Heart left ventricle (tissue), 16 donors: ENCODE data around the gene CFTR. TPM values are rescaled to one million over a fixed set of nuclear protein-coding genes. Genes with fewer than 3 reads are reported as not detected.

Source experiments
- ATAC-seq, 4 donors: fragments of 200-7000 bp; cut with Tn5 transposase; one replicate each; pipeline ENCODE4 v1.9.1; 2020 to 2022; ENCODE audit warnings: moderate library complexity in 4 of 4, mild to moderate bottlenecking in 3 of 4, moderate number of reproducible peaks in 1 of 4
- DNase-seq, 5 donors: peaks; one replicate each; pipeline ENCODE4 v3.0.0-alpha.2; 2020
- H3K27ac ChIP-seq, 12 donors: fragments of 200-600 bp; sonication (generic) in 4 of 12; one replicate each; pipeline versions ENCODE4 v1.5.0 to v1.8.0; 2016 to 2022; ENCODE audit warnings: mild to moderate bottlenecking in 2 of 12
- H3K27me3 ChIP-seq, 9 donors: fragments of 200-600 bp; sonication (generic) in 2 of 9; one replicate each; pipeline versions ENCODE4 v1.5.1 to v1.8.0; 2016 to 2022; ENCODE audit warnings: mild to moderate bottlenecking in 3 of 9
- H3K36me3 ChIP-seq, 9 donors: fragments of 200-600 bp; sonication (generic) in 2 of 9; one replicate each; pipeline versions ENCODE4 v1.5.0 to v1.8.0; 2018 to 2022; ENCODE audit warnings: mild to moderate bottlenecking in 2 of 9
- H3K4me1 ChIP-seq, 12 donors: fragments of 200-600 bp; sonication (generic) in 4 of 12; one replicate each; pipeline versions ENCODE4 v1.5.0 to v1.8.0; 2016 to 2022; ENCODE audit warnings: mild to moderate bottlenecking in 3 of 12
- H3K4me3 ChIP-seq, 12 donors: fragments of 200-600 bp; sonication (generic) in 4 of 12; one replicate each; pipeline versions ENCODE4 v1.5.0 to v1.8.0; 2017 to 2022; ENCODE audit warnings: mild to moderate bottlenecking in 9 of 12, moderate library complexity in 4 of 12
- H3K9me3 ChIP-seq, 12 donors: fragments of 200-600 bp; sonication (generic) in 4 of 12; one replicate each; pipeline versions ENCODE4 v1.5.0 to v1.8.0; 2016 to 2022; ENCODE audit warnings: mild to moderate bottlenecking in 1 of 12
- CTCF ChIP-seq, 12 donors: fragments of 200-600 bp; sonication (generic) in 4 of 12; IDR thresholded peaks; one replicate each; pipeline versions ENCODE4 v1.5.0 to v1.8.0; 2018 to 2022; ENCODE audit warnings: antibody characterized with exemption in 12 of 12, mild to moderate bottlenecking in 5 of 12
- POLR2A ChIP-seq, 2 donors: fragments of 450-650 bp; IDR thresholded peaks; one replicate each; pipeline ENCODE4 v1.6.1; 2017; ENCODE audit warnings: antibody characterized with exemption in 2 of 2, mild to moderate bottlenecking in 2 of 2, moderate library complexity in 2 of 2
- WGBS, 4 donors: extraction: QIAGEN DNeasy Blood & Tissue Kit in 2 of 4; methylation state at CpG; one replicate each; pipeline versions ENCODE4 v1.1.5 to v1.1.7; 2013 to 2018; 5-methylcytosine and 5-hydroxymethylcytosine counted together
- intact Hi-C, 10 donors: fragments of 100-400 bp; cut with DNase I; formaldehyde crosslinking; loops; one replicate each; pipeline versions ENCODE4 v1.11.1 to v1.14.2; 2022
- polyA plus RNA-seq, 2 donors: library from polyadenylated mRNA; stranded (reverse); fragments of 200-250 nt; gene quantifications; one replicate each; pipeline ENCODE4 v1.2.3, GENCODE V29; 2013
- total RNA-seq, 9 donors: library from RNA; depleted of rRNA in 2 of 9; stranded (reverse); fragments of >200 nt in 2 of 9; fragmentation: NEBNext Ultra II Directional in 3 of 9; extraction: Animal tissue kit (Norgen Biotek cat#: 25700) in 3 of 9; gene quantifications; one replicate each; pipeline versions ENCODE4 v1.1.0 to v1.2.4, GENCODE V29; 2016 to 2023
- donor health status: ischemic (EF 13 %, LVEDD 7.1; RV severe dilation, severe dysfunction).
- donor health status: healthy with polysubstance abuse.
- donor health status: DM: no; HTN: yes; CAD: no.
- donor health status: DM: no; HTN: no; CAD: no.
- donor health status: ischemic (EF 25% LVEDD 6.9; RV normal size, moderate dysfunction).
- donor health status: ischemic (EF 25% LVEDD 5.7; RV mildly dilated, moderate dysfunction).
- donor health status: healthy.
- donor health status: DM: yes; HTN: yes; CAD: no.
- donor health status: ischemic (EF 35%, LVEDD 5.7; RV mildly dilated, moderate dysfunction).
- donor health status: nonischemic (EF 11% LVEDD 7.7; RV severe dilation, severe dysfunction).
- donor health status: DM: yes; HTN: yes; CAD: no.
- donor health status: PGD.
- donor health status: ischemic (EF 29% LVEDD 5.4; RV normal size, mild dysfunction).
- donor health status: nonischemic (EF 23%, LVEDD 6.1; RV moderate dilation, normal function).

The CFTR gene
- total and polyA plus RNA-seq, 11 donors: 0.04 to 1.3 (median 0.25) TPM

GRCh38 chr7:117631652-117632051 lies 151.8 kb downstream of the CFTR start:
- ATAC-seq (no peak), DNase-seq (no peak)
- TF ChIP-seq POLR2A (IDR thresholded peaks at IDR 0.05) (no peak), CTCF (IDR thresholded peaks at IDR 0.05) (no peak)
- 88 to 95% (median 93%) methylated on average over 3 of the region's 3 CpGs for whole genome bisulfite sequencing, 4 donors
- H3K36me3 ChIP-seq: no peaks in the 10 kb centered on the region
- H3K9me3 ChIP-seq: peaks cover 0 to 7% (median 0%) of the 10 kb centered on the region in 12 donors
- no peak overlapping the region for H3K27ac ChIP-seq
- H3K4me1 ChIP-seq: no peaks in the 10 kb centered on the region
- intact Hi-C loops: no loop called here
- H3K27me3 ChIP-seq: no peaks in the 10 kb centered on the region
- no peak overlapping the region for H3K4me3 ChIP-seq

GRCh38 chr7:117637937-117638336 lies 158.1 kb downstream of the CFTR start:
- H3K4me3 ChIP-seq: no peak overlapping the region
- no peaks in the 10 kb centered on the region for H3K36me3 ChIP-seq
- H3K9me3 ChIP-seq: peaks cover 0 to 7% (median 0%) of the 10 kb centered on the region in 12 donors
- no peak overlapping the region for H3K27ac ChIP-seq
- no peaks in the 10 kb centered on the region for H3K27me3 ChIP-seq
- TF ChIP-seq CTCF (IDR thresholded peaks at IDR 0.05): no peak
- no peak for TF ChIP-seq POLR2A (IDR thresholded peaks at IDR 0.05)
- WGBS, 4 donors: 81 to 92% (median 86%) methylated on average over 2 of the region's 2 CpGs
- ATAC-seq (no peak), DNase-seq (no peak)
- no peaks in the 10 kb centered on the region for H3K4me1 ChIP-seq
- intact Hi-C loops: no loop called here

- Histone ChIP-seq H3K27ac (no peak overlapping the region), H3K4me1 (peaks cover 0 to 3% (median 0%) of the 10 kb centered on the region in 12 donors), H3K36me3 (no peaks in the 10 kb centered on the region), H3K27me3 (no peaks in the 10 kb centered on the region), H3K4me3 (no peak overlapping the region), H3K9me3 (peaks cover 0 to under 1% (median 0%) of the 10 kb centered on the region in 12 donors)
- intact Hi-C loops: no loop called here
- DNase-seq (no peak), ATAC-seq (no peak)
- TF ChIP-seq CTCF (IDR thresholded peaks at IDR 0.05) (no peak), POLR2A (IDR thresholded peaks at IDR 0.05) (no peak)
- 84 to 91% (median 88%) methylated on average over 2 of the region's 2 CpGs for WGBS, 4 donors
Observed at GRCh38 chr7:117639966-117640365, 160.1 kb downstream of the CFTR start.

- Histone ChIP-seq H3K27ac (no peak overlapping the region), H3K9me3 (no peaks in the 10 kb centered on the region), H3K4me3 (no peak overlapping the region), H3K4me1 (peaks cover 0 to 3% (median 0%) of the 10 kb centered on the region in 12 donors), H3K36me3 (no peaks in the 10 kb centered on the region), H3K27me3 (no peaks in the 10 kb centered on the region)
- intact Hi-C loops: no loop called here
- ATAC-seq: no peak
- DNase-seq: no peak
- TF ChIP-seq CTCF (IDR thresholded peaks at IDR 0.05) (no peak), POLR2A (IDR thresholded peaks at IDR 0.05) (no peak)
Observed at GRCh38 chr7:117640465-117640864, 160.6 kb downstream of the CFTR start.
